Measurements from ENCODE around the gene TOPBP1. TPM values are rescaled to one million over a fixed set of nuclear protein-coding genes. Genes with fewer than 3 reads are reported as not detected.

Gene TOPBP1
- total and polyA plus RNA-seq, 2 of the 8 experiments (the other 6 are each of a cell fraction or from before 2014, with no cell fraction given) = 19.7 to 35.9 TPM

- Histone ChIP-seq H3K23ac (ENCODE audit: insufficient read length) (no peak overlapping the region), H2AK5ac (ENCODE audit: low read depth, low read length) (no peak overlapping the region), H2BK20ac (ENCODE audit: low read length) (no peak overlapping the region), H3K14ac (ENCODE audit: insufficient read length) (no peak overlapping the region), H3K56ac (replicated peaks; ENCODE audit: insufficient read length, low read depth, low read length) (no peak overlapping the region), H2BK15ac (ENCODE audit: low read length) (no peak overlapping the region), H3K27me3 (replicated peaks in 1 of 4; ENCODE audit: control insufficient read depth in 3 of 4, extremely low read depth in 1 of 4, insufficient read depth in 3 of 4, low read length in 3 of 4) (no peaks in the 10 kb centered on the region), H3K9ac (replicated peaks in 1 of 4; ENCODE audit: extremely low read depth in 1 of 4, low read depth in 3 of 4, low read length in 3 of 4) (peak overlapping the region in 1 of 4 experiments; percentile 34; a peak in 1 of 7 replicates), H3K4me2 (ENCODE audit: insufficient read depth in 1 of 2, low read depth in 2 of 2, low read length in 2 of 2) (no peak overlapping the region), H2BK5ac (ENCODE audit: low read depth, low read length) (no peak overlapping the region), H4K5ac (ENCODE audit: insufficient read length, low read depth, low read length) (no peak overlapping the region), H3K4ac (replicated peaks; ENCODE audit: insufficient read length, low read depth, low read length) (no peak overlapping the region), H2BK120ac (replicated peaks; ENCODE audit: low read depth, low read length) (no peak overlapping the region), H2AFZ (ENCODE audit: low read length) (no peak overlapping the region), H3K36me3 (ENCODE audit: control insufficient read depth in 2 of 4, insufficient read depth in 4 of 4, low read length in 3 of 4) (peaks cover 20 to 59% (median 45%) of the 10 kb centered on the region in 4 experiments), H4K8ac (ENCODE audit: extremely low read depth, insufficient read depth, low read length) (no peak overlapping the region), H3K23me2 (ENCODE audit: low read depth, low read length) (no peaks in the 10 kb centered on the region), H3K9me3 (ENCODE audit: insufficient read depth in 2 of 2, low read depth in 1 of 2, low read length in 1 of 2) (no peaks in the 10 kb centered on the region), H3K4me3 (ENCODE audit: extremely low read depth in 1 of 4, insufficient read depth in 2 of 4, low read depth in 3 of 4, low read length in 4 of 4) (no peak overlapping the region), H4K91ac (replicated peaks; ENCODE audit: insufficient read length, low read length) (no peak overlapping the region), H3K18ac (ENCODE audit: extremely low read depth, low read length) (no peak overlapping the region), H3K79me2 (ENCODE audit: control insufficient read depth in 1 of 2, insufficient read depth in 2 of 2, low read length in 2 of 2) (no peaks in the 10 kb centered on the region), H2BK12ac (ENCODE audit: low read depth, low read length) (no peak overlapping the region), H4K20me1 (replicated peaks in 1 of 2; ENCODE audit: control insufficient read depth in 1 of 2, insufficient read depth in 2 of 2, low read length in 2 of 2) (peaks cover 3 to 10% of the 10 kb centered on the region in 2 experiments), H3K4me1 (replicated peaks in 1 of 4; ENCODE audit: control insufficient read depth in 3 of 4, insufficient read depth in 4 of 4, low read length in 3 of 4) (no peaks in the 10 kb centered on the region), H3K27ac (ENCODE audit: low read depth, low read length) (no peak overlapping the region), H3K79me1 (ENCODE audit: low read depth, low read length) (no peaks in the 10 kb centered on the region)
- 92% methylated on average over 2 of the region's 2 CpGs; no CpG with 5 or more reads in 1 of the 2 experiments for WGBS, 2 experiments (ENCODE audit: extremely low coverage in 1 of 2, insufficient coverage in 1 of 2, insufficient read length in 1 of 2, insufficient replicate concordance in 2 of 2, low coverage in 1 of 2, low lambda C conversion rate in 2 of 2, missing lambda C conversion rate in 1 of 2)
- no peak for DNase-seq (ENCODE audit: low read depth in 1 of 2, low spot score in 2 of 2)
- ChIA-PET POLR2A (ENCODE audit: partially characterized antibody) (interaction anchor here (2.1 kb wide), 1 partner anchor 15 kb away, joined by 13 read pairs; the partner anchor contains the start of gene CDV3), CTCF (ENCODE audit: partially characterized antibody) (no interaction called here)
- TF ChIP-seq POLR2AphosphoS5 (IDR thresholded peaks at IDR 0.05; ENCODE audit: low read depth, low read length) (no peak), CREB1 (IDR thresholded peaks at IDR 0.05) (no peak), SAP30 (IDR thresholded peaks at IDR 0.05; ENCODE audit: insufficient read depth, insufficient replicate concordance, low read length) (no peak), EZH2 (IDR thresholded peaks at IDR 0.05; ENCODE audit: low read depth, low read length, severe bottlenecking) (no peak), RBBP5 (IDR thresholded peaks at IDR 0.05; ENCODE audit: borderline replicate concordance, low read depth, low read length) (no peak), MAX (IDR thresholded peaks at IDR 0.05) (no peak), ATF3 (IDR thresholded peaks at IDR 0.05; ENCODE audit: insufficient read depth, low read depth, low read length) (no peak), NRF1 (IDR thresholded peaks at IDR 0.05; ENCODE audit: low read depth, low read length) (no peak), ZNF274 (IDR thresholded peaks at IDR 0.05; ENCODE audit: borderline replicate concordance, extremely low read depth, low read length) (no peak), CBX8 (IDR thresholded peaks at IDR 0.05; ENCODE audit: borderline replicate concordance, low read depth, low read length) (no peak), E2F6 (IDR thresholded peaks at IDR 0.05) (no peak), CEBPB (IDR thresholded peaks at IDR 0.05; ENCODE audit: low read depth, low read length) (no peak)
- FAIRE-seq = no peak
These were observed 72.8 kb downstream of the TOPBP1 start for GRCh38 chr3:133588784-133589465.

Data from H1 (cell line).